Stimulated activated naive CD8-positive, alpha-beta T cell treated with anti-CD3 and anti-CD28 coated beads, Interleukin-15, Interleukin-2, amounts not matched to agents 100 ng/mL and 50 ng/mL, for 24 hours (primary cell): ENCODE data around the gene RING1.
A peak's percentile ranks its signal among the peaks of the same experiment; 100 is the strongest.

ENCODE experiments used
- H3K27ac Mint-ChIP-seq: one replicate; pipeline ENCODE4 v1.8.0; 2021; ENCODE audit warnings: mild to moderate bottlenecking, mixed read lengths
- H3K27me3 Mint-ChIP-seq: one replicate; pipeline ENCODE4 v1.8.0; 2021; ENCODE audit warnings: mixed read lengths
- H3K36me3 Mint-ChIP-seq: one replicate; pipeline ENCODE4 v1.8.0; 2021; ENCODE audit warnings: low read depth, mixed read lengths
- H3K4me1 Mint-ChIP-seq: one replicate; pipeline ENCODE4 v1.8.0; 2021; ENCODE audit warnings: low read depth, mixed read lengths
- H3K4me3 Mint-ChIP-seq: one replicate; pipeline ENCODE4 v1.8.0; 2021; ENCODE audit warnings: mild to moderate bottlenecking, mixed read lengths
- H3K9me3 Mint-ChIP-seq: one replicate; pipeline ENCODE4 v1.8.0; 2021; ENCODE audit warnings: mixed read lengths

RING1 gene

GRCh38 chr6:33205191-33206026 lies 2.9 kb upstream of the RING1 start:
- peak overlapping the region; percentile 99 for H3K27ac Mint-ChIP-seq
- H3K9me3 Mint-ChIP-seq = no peaks in the 10 kb centered on the region
- peak overlapping the region; percentile 94 for H3K4me3 Mint-ChIP-seq
- peaks cover 71% of the 10 kb centered on the region for H3K4me1 Mint-ChIP-seq
- H3K27me3 Mint-ChIP-seq = no peaks in the 10 kb centered on the region
- H3K36me3 Mint-ChIP-seq = peaks cover 48% of the 10 kb centered on the region

GRCh38 chr6:33206027-33206863 lies 2.1 kb upstream of the RING1 start:
- Mint-ChIP-seq H3K27ac (peak overlapping the region; percentile 99), H3K36me3 (peaks cover 47% of the 10 kb centered on the region), H3K4me1 (peaks cover 66% of the 10 kb centered on the region), H3K4me3 (peak overlapping the region; percentile 94), H3K27me3 (no peaks in the 10 kb centered on the region), H3K9me3 (no peaks in the 10 kb centered on the region)

GRCh38 chr6:33206864-33207551 lies 1.3 kb upstream of the RING1 start:
- Mint-ChIP-seq H3K4me1 (peaks cover 60% of the 10 kb centered on the region), H3K9me3 (no peaks in the 10 kb centered on the region), H3K4me3 (peak overlapping the region; percentile 87), H3K27me3 (no peaks in the 10 kb centered on the region), H3K36me3 (peaks cover 44% of the 10 kb centered on the region), H3K27ac (peak overlapping the region; percentile 99)

- Mint-ChIP-seq H3K4me1 (peaks cover 60% of the 10 kb centered on the region), H3K27me3 (no peaks in the 10 kb centered on the region), H3K4me3 (peak overlapping the region; percentile 87), H3K9me3 (no peaks in the 10 kb centered on the region), H3K27ac (peak overlapping the region; percentile 91), H3K36me3 (peaks cover 40% of the 10 kb centered on the region)
These were observed 679 bp upstream of the RING1 start for GRCh38 chr6:33207552-33208090.

GRCh38 chr6:33209856-33210255 lies 1.6 kb downstream of the RING1 start:
- H3K9me3 Mint-ChIP-seq = no peaks in the 10 kb centered on the region
- H3K4me1 Mint-ChIP-seq = peaks cover 60% of the 10 kb centered on the region
- no peak overlapping the region for H3K27ac Mint-ChIP-seq
- H3K4me3 Mint-ChIP-seq = peak overlapping the region; percentile 87
- peaks cover 25% of the 10 kb centered on the region for H3K36me3 Mint-ChIP-seq
- H3K27me3 Mint-ChIP-seq = peaks cover 7% of the 10 kb centered on the region

GRCh38 chr6:33211136-33211535 lies 2.8 kb downstream of the RING1 start:
- Mint-ChIP-seq H3K4me1 (peaks cover 52% of the 10 kb centered on the region), H3K4me3 (no peak overlapping the region), H3K27me3 (peaks cover 7% of the 10 kb centered on the region), H3K9me3 (no peaks in the 10 kb centered on the region), H3K36me3 (peaks cover 21% of the 10 kb centered on the region), H3K27ac (no peak overlapping the region)

GRCh38 chr6:33211666-33212422 lies 3.5 kb downstream of the RING1 start:
- Mint-ChIP-seq H3K9me3 (no peaks in the 10 kb centered on the region), H3K27me3 (peaks cover 7% of the 10 kb centered on the region)

GRCh38 chr6:33212857-33213165 lies 4.5 kb downstream of the RING1 start:
- peak overlapping the region; percentile 34 for H3K27ac Mint-ChIP-seq
- H3K4me1 Mint-ChIP-seq = peaks cover 46% of the 10 kb centered on the region
- peaks cover 7% of the 10 kb centered on the region for H3K27me3 Mint-ChIP-seq
- peak overlapping the region; percentile 73 for H3K4me3 Mint-ChIP-seq
- peaks cover 21% of the 10 kb centered on the region for H3K36me3 Mint-ChIP-seq
- no peaks in the 10 kb centered on the region for H3K9me3 Mint-ChIP-seq

More at GRCh38 chr6:33211666-33212422, 3.5 kb downstream of the RING1 start:
- H3K4me3 Mint-ChIP-seq = no peak overlapping the region
- peaks cover 47% of the 10 kb centered on the region for H3K4me1 Mint-ChIP-seq
- no peak overlapping the region for H3K27ac Mint-ChIP-seq
- H3K36me3 Mint-ChIP-seq = peaks cover 21% of the 10 kb centered on the region

GRCh38 chr6:33213166-33213988 lies 5.1 kb downstream of the RING1 start:
- Mint-ChIP-seq H3K27me3 (peaks cover 12% of the 10 kb centered on the region), H3K27ac (peak overlapping the region; percentile 21), H3K4me3 (peak overlapping the region; percentile 73), H3K9me3 (no peaks in the 10 kb centered on the region), H3K36me3 (peaks cover 21% of the 10 kb centered on the region), H3K4me1 (peaks cover 46% of the 10 kb centered on the region)

- peaks cover 17% of the 10 kb centered on the region for H3K27me3 Mint-ChIP-seq
These were observed 5.7 kb downstream of the RING1 start for GRCh38 chr6:33213989-33214335.

GRCh38 chr6:33215271-33216116 lies 7.2 kb downstream of the RING1 start:
- Mint-ChIP-seq H3K27ac (no peak overlapping the region), H3K4me3 (no peak overlapping the region), H3K4me1 (peaks cover 32% of the 10 kb centered on the region), H3K27me3 (peaks cover 19% of the 10 kb centered on the region), H3K36me3 (peaks cover 8% of the 10 kb centered on the region), H3K9me3 (no peaks in the 10 kb centered on the region)

More at GRCh38 chr6:33213989-33214335, 5.7 kb downstream of the RING1 start:
- Mint-ChIP-seq H3K27ac (peak overlapping the region; percentile 21), H3K4me3 (peak overlapping the region; percentile 73), H3K9me3 (no peaks in the 10 kb centered on the region), H3K4me1 (peaks cover 43% of the 10 kb centered on the region), H3K36me3 (peaks cover 21% of the 10 kb centered on the region)

GRCh38 chr6:33216117-33216649 lies 7.9 kb downstream of the RING1 start:
- Mint-ChIP-seq H3K27me3 (peaks cover 21% of the 10 kb centered on the region), H3K4me3 (no peak overlapping the region), H3K4me1 (peaks cover 32% of the 10 kb centered on the region), H3K9me3 (no peaks in the 10 kb centered on the region), H3K27ac (no peak overlapping the region), H3K36me3 (peaks cover 4% of the 10 kb centered on the region)
